Activated effector memory CD4-positive, alpha-beta T cell treated with anti-CD3 and anti-CD28 coated beads, Interleukin-2, amount 50 U/mL, for 16 hours (primary cell): ENCODE data around the gene DOCK1.

Experiments used
- DNase-seq: peaks from one replicate; pipeline ENCODE4 v3.0.0-alpha.2; 2020

Gene DOCK1

DNA sequence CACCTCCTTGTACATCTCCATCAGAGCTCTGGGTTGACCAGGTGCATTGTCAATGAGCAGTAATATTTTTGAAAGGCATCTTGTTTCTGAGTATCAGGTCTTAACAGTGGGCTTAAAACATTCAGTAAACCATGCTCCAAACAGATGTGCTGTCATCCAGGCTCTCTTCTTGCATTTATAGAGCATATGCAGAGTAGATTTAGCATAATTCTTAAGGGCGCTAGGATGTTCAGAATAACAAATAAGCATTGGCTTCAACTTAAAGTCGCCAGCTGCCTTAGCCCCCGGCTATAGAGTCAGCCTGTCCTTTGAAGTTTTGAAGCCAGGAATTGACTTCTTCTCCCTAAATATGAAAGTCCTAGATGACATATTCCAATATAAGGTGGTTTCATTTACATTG is 421.7 kb downstream of the DOCK1 start:
- DNase-seq: no peak

DNA sequence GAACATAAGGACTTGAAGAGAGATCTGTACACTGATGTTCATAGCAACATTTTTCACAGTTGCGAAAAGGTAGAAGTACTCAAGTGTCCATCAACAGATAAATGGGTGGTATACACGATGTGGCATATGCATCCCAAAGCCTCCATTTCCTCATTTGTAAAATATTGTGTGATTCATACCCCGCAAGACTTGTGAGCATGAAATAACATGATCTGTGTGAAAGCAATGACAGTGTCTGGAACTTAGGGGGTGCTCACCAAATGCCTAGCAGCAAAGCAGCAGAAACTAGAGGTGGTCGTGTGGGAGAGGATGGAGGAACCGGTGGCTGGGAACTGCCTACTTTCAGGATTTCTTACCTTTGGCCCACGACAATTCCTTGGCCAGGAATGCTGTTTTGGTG is 426.5 kb downstream of the DOCK1 start:
- no peak for DNase-seq

DNA sequence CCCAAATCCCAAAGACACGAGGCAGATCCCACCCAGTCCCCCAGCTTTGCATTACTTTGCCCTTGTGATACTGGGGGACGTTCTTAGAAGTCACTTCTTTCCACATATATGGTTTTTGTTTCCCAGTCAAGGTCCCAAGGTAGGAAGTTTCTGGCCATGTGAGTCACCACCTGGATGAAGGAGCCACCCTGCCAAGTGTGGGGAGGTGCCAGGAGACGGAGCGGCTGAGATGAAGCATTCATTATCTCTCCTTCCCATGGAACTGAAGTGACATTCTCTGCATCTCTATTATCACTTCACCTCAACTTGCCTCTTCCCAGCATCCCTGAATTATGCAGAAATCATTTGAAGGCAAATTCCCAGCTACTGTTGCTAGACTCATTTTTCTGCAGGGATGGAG is 427.4 kb downstream of the DOCK1 start:
- no peak for DNase-seq

DNA sequence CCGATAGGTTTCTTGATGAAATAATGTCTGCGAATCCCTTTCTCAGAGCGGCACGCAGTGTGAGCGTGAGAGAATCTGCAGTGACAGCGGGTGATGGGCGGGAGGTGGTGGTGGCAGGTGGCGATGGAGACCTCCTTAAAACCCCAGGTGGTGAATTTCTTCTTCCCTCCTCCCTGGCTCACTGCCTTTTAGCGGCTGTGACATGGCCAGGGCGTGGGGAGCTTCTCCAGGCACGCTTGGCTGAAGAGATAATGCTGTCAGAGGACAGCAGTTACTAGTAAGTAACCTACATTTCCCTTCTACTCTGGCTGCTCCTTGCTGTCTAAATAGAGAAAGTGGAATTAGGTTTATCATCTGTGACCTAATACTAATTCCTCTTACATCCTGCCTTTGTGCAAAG is 432.6 kb downstream of the DOCK1 start:
- DNase-seq: no peak

DNA sequence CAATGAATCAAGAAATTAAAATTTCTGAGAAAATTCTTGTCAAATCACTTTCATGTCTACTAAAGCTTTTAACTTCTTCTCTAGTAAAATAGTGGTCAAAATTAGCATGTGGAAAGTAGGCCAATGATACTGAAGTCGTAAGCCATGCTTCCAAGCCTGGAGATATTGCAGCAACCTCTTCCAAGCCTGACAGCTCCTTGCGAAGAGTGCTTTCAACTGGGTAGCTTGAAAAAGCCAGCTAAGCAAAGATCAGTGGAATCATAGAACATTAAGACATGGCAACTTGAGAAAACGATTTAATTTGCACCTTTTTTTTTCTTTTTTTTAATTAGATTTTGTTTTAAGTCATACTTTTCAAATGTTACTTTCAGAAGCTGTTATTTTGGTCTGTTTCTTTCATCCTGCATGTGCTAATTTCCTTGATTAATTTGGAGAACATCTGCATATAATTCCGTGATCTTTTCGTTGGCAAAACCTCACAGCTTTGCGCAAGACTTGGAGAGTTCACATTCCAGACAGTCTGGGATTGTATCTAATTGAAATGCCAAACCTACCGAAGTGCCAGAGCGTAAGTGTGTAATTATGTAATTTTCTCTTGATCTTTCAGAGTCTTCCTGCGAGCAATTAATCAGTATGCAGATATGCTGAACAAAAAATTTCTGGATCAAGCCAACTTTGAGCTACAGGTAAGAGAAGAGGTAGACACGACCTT is 433.3 kb downstream of the DOCK1 start:
- DNase-seq: no peak

DNA sequence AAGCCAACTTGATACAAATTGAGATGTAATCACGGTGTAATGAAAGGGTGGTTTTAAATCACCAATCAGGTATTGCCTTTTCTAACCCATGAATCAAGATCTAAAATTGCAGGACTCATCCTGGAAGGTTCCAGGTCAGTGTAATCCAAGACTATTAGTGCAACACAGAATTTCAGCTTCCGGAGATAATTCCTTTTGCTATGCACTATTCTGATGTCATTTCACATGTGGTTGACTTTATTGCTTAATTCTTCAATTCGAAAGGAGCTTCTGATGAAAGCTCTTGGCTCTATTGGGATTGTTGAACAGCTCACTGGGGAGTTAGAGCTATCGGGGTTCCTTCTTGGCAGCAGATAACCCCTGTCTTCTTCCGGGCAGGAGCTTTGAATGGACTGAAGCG is 438.6 kb downstream of the DOCK1 start:
- no peak for DNase-seq

DNA sequence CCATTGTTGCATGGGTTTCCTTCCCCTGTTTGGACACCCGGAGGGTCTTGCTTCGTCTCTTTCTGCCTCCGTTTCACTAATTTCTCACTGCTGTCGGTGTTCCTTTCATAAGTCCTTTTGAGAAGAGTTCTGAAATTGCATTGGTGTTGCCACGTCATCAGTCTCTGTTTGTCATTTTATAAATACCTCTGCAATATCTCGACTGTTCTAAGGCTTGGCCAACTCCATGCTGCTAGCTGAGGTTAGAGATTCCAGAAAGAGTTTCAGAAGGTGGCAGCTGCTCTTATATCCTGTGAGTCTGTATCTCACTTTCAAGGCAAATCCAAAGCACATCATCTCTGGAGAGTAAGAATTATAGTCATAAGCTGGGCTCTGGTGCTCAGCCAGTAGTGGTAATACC is 439.1 kb downstream of the DOCK1 start:
- DNase-seq: no peak

DNA sequence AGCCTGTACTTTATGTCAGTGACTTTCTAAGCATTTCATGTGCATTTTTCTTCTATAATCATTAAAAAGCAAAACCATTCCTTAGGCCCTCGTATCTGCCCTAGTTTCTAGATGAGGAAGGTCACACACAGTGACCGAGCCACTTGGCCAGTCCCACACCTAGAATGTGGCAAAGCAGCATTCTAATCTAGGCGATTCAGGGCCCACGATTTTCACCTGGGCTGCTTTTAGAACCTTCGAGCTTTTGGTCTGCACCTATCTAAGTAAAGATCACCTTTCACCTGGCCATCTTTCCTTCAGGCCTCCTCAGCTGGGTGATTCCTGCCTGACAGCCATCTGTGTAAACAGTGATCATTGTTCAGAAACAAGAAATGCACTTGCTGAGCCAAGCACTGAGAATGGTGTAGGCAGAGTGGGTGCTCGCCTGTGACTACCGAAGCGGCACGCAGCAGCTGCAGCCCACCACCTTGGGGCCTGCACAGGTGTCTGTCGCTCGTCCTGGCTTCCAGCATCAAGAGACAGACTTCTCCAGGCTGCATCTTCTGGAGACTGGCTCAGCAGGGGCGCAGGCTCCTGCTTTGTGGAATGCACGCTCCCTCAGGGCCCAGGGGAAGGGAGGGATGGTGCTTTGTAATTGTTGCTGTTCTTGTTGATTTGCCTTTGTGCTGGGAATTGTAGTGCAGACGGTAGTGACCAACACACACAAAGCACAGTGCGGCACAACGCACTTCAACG is 440.2 kb downstream of the DOCK1 start:
- no peak for DNase-seq

DNA sequence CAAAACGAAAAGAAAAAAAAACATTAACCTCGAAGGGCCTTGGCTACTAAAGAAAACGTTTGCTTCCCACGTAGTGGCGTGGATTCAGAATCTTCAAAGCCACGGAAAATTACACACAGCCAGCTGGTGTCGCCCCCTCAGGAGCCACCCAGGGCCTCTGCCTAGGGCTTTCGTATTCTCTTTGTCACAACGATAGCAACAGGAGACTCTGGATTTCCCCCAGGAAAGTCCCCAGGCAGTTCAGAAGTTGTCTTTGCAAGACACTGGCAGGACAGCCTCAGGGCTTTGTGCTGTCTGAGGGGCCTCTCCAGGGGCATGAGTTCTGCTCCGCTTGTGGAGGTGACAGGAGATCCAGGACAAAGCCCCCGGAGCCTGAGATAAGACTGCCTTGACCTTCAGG is 441.4 kb downstream of the DOCK1 start:
- no peak for DNase-seq

DNA sequence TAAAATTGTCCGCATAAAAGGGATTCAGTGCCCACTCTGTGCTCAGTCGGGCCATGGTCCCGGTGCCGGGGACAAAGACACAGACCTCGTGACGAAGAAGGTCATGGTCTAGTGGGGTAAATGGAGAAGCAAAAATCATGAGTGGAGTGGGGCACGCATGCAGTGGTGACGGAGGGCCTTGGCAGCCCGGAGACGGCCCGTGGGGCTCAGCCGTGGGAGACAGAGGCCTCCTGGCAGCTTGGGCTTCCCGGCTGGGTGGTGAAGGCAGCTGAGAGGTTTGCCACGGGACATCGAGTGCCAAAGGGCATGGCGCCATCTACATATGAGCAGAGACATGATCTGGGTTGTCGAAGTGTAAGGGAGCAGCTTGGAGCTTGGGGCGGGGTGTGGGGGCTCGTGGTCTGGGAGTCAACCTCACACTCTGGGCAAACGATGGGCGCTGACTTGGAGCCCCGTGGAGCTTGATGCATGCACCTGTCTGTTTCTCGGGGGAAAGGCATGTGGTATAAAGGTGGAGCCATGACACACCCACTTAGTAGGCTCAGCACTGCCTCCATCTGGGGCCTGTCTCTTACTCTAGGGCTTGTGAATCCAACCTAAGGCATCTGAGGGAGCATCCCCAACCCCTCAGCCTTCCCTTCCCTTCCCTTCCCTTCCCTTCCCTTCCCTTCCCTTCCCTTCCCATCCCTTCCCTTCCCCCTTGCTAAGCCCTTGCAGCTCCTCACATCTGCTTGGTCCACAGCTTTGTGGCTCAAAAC is 442.2 kb downstream of the DOCK1 start:
- no peak for DNase-seq

DNA sequence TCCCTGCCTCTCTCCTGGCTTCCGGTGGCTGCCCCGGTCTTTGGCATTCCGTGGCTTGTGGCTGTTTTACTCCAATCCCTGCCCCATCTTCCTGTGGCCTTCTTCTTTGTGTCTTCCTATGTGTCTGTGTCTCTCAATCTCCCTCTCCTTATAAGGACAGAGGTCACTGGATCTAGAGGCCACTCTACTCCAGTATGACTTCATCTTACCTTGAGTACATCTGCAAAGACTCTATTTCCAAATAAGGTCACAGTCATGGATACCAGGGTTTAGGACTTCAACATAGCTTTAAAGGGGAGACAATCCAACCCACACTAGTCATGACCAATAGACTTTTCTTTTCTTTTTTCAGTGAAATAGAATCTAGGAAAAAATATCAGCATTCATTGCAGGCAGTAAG is 444.5 kb downstream of the DOCK1 start:
- no peak for DNase-seq

DNA sequence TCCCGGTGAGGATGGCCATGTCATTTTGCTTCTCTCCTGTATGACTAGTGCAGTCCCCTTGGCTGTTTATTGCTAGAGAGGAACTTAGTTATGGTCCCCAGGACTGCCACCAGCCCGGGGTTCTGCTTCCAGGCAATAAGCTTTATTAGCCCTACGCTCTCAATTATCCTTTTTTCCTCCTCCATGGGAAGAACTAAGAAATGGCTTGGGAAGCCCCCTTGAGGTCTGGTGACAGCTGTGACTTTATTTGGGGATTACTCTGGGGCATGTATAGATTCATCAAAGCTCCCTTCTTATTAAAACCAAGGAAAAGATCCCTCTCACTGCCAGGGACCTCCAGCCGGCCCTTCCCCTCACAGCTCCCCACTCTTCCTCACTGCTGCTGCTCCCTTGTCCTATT is 446.3 kb downstream of the DOCK1 start:
- DNase-seq: no peak

DNA sequence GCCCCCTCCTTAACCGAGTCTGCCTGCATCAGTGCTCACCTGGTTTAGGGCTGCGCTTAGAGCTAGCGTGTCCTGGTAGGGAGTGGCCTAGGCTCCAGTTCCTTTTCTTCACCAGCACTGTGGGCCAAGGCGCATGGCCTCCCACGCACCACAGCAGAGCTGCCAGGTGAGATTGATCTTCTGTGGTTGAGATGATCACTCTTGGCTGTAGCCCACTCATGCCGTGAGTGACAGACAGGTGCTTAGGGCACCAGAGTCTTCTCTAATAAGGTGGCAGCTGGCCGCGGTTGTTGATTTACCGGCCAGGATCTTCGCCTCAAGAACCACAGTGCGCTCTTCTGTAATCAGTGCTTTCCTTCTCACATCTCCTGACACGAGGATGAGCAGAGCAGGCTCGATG is 448.3 kb downstream of the DOCK1 start:
- no peak for DNase-seq

DNA sequence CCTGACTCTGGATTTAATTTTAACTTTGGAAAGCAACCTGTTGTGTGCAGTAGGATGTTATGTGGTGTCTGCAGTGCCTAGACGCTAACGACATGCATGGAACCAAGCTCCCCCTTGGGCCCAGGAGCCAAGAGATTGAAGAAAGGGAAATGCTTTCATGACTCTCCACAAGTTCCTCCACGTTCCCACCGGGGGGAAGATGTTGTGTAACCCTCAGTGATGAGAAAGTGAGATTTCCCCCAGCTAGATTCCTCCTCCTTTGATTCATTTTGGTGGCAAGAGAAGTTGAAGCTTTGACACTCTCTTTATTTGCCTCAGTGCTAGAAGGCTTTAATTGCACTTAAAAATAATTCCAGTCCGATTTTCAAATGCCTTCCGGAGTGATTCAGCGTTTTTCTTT is 449.0 kb downstream of the DOCK1 start:
- DNase-seq: no peak

DNA sequence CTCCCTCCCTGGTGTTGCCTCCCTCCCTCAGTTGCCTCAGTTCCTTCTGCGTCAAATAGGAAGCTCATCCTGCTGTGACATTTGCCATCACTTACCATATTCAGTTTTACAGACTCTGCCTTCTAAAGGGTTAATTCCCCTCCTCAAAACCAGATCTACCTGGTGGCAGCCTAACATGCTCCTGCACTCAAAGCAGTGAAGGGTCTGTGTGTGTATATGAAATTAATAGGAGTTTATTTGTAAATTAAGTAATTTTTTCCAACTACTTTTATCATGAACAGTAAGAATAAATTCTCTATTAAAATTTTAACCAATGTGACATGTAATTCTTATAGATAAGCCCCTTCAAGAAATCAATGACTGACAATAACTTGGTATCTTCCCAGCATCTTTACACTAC is 449.8 kb downstream of the DOCK1 start:
- DNase-seq: no peak

DNA sequence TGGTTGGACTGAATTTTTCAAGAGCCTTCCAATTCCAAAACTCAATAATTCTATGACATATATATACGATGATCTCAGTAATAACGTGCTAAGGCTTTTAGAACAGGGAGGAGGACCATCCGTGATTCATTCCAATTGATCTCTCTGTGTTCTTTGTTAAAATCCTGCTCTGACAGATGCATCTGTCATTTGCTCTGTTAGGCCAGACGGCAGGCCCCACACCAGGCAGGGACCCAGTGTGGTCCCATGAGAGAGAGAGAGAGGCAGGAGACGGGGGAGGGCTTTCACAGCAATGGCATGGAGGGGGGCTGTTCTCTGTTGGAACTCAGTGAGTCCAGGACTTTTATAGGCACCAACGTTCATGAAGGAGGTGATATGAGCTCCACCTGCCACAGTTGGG is 451.1 kb downstream of the DOCK1 start:
- no peak for DNase-seq

DNA sequence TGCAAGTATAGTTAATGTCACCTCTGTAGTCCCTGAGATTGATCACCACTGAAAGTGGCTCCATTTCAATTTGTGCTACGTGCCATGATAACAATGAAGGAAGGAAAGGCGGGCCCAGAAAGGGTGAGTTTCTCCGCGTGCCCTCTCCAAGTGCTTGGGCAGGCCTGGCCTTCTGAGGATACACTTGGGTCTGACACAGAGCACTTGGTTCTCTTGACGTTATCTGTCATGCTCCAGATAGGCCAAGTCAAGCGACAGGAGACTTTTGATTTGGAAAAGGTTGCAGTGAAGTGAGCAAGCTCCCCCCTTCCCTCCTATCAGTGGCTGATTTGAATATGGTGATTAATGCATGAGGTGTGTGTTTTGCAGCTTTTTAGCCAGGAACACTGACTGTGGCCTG is 452.0 kb downstream of the DOCK1 start:
- no peak for DNase-seq

DNA sequence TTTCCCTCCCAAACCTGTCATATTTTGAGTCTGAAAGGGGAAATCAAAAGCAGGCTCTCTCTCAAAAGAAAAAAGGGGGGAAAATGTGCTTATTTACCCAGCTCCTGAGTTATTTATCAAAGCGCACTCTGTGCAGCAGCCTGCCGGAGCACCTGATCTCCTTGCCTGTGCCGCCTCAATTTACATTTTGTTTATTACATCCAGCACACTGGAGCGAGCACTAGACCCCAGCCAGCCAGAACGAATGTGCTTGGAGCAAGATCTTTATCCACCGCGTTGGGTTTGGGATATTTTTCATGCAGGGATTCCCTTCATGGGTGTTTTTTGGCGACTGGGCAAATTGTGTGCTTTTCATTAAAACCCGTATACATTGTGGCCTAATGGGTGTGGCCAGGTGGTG is 453.1 kb downstream of the DOCK1 start:
- DNase-seq: no peak

DNA sequence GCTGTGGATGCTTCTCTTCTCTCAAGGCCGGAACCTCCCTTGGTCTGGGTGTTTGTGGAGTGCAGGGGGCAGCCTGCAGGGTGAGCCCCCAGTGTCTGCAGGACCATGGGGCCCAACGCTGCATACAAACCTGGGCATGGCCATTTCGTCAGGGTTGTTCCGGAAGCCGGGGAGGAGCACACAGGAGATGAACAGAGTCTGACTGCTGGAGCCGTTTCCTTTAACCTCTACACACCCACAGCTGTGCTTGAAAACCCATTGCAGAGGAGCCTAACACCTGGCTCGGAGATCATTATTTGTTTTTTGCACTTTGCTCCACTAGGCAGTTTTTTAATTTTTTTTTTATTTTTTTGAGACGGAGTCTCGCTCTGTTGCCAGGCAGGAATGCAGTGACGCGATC is 458.8 kb downstream of the DOCK1 start:
- DNase-seq: no peak

DNA sequence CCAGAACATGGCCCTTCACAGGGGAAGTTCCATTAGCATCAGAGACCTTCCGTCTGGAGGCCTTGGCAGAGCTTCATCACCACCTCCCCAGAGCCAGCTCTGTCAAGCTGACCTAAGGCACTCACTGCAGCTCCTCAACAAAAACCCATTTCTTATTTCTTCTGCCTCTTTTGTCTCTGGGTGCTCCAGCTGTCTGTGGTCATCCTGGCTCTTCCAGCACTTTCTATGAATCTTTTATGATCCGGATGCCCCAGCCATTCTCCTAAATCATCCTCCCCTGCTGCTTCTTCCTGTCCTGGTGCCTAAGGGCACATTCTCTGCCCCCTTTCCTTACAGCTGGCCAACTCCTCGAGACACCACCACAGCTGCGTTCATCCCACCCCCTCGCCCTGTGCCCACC is 462.9 kb downstream of the DOCK1 start:
- DNase-seq: no peak

DNA sequence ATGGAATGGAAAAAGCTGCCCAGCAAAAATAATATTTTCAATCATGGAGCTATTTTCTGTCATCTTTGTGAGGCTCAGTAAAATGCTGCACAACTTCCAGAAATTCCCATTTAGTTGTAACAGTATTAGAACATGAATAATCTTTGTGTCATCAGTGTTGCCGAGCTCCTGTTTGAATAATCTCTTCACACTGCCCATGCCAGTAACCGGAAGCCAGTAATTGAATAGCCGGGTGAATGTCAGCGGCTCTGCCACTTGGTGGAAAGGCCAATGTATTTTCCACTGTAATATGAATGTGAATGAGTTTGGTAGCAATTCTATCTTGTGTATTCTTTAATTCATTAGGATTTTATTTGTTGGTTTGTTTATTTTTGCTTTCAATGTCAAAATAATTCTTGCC is 463.7 kb downstream of the DOCK1 start:
- DNase-seq: no peak

DNA sequence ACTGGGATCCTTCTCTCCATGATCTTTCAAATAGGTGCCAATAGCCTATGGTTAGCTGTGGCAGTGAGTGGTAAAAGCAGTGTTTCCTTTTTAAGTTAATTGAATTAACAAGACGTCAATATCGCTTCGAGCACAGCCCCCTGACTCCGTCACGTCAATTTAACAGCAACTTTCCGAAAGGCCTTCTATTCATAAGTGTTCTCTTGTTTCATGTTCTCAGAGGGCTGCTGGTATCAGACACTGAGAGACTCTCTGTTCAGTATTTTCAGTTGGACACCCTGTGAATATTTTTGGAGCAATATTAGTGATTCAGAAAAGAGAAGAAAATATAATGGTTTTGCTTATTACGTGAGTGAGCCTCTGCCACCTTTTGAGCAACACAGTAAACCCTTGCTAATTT is 465.4 kb downstream of the DOCK1 start:
- no peak for DNase-seq

DNA sequence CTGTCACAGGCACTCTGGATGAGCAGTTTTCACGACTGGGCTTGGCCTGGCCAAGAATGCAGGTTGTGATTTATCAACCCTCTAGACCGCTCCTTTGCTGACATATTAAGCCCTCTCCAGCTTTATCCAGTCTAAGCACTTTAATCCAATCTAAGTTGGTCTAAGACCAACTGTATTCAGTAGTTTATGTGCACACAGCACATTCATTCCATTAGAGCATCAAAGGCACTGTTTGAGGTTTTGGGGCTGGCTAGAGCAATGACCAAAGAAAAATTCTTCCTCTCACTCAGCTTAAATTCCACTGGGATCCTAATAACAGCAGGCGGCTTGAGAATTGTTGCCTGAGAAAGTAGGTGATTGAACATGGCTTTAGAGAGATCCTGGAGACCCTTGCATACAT is 467.1 kb downstream of the DOCK1 start:
- no peak for DNase-seq

DNA sequence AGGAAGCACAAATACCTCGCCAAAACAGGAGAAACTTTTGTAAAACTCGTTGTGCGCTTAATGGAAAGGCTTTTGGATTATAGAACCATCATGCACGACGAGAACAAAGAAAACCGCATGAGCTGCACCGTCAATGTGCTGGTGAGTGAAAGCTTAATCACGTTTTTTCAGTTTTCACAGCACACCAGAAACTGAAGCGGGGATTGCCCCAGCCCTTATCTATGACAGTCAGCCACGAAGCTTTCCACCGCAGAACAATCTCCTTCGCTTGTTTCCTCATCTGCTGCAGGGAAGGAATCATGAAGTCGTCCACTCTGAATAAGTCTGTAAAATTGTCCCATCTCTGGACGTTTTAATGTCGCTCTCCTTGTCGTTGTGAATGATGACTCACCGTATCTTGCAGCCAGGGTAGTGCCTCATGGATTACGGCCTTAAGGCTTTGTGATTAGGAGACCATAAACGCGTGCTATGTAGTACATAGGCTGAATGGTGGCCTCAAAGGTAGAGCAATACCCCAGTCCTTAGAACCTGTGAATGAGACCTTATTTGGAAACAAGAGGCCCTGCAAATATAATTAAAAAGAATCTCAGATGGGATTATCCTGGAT is 468.9 kb downstream of the DOCK1 start:
- no peak for DNase-seq
